ENCODE data around the gene CLCN3. TPM values are rescaled to one million over a fixed set of nuclear protein-coding genes. Genes with fewer than 3 reads are reported as not detected.

CLCN3 gene
- total and polyA plus RNA-seq, 9 of the 15 experiments (the other 6 are each of a cell fraction or from before 2014, with no cell fraction given): 12.7 to 60.6 (median 38.5) TPM

GRCh38 chr4:169583563-169583962 lies 36.8 kb upstream of the CLCN3 start:
- FAIRE-seq (no peak), DNase-seq (ENCODE audit: extremely low read depth in 1 of 4, low spot score in 3 of 4) (no peak), ATAC-seq (no peak)
- ChIA-PET POLR2A (no interaction called here), CTCF (ENCODE audit: low intra/inter-chr PET ratio) (interaction anchor here (0.5 kb wide), 1 partner anchor 26 kb away, joined by 3 read pairs; no protein-coding TSS in a partner anchor)
- no TSS peak for BruUV-seq (replicated peaks)
- no peaks in the 10 kb centered on the region for H3K9me3 ChIP-seq (replicated peaks; ENCODE audit: control insufficient read depth, insufficient read depth, low read depth, low read length)
- intact Hi-C loops (cut with micrococcal nuclease): no loop called here
- H3K9ac ChIP-seq (ENCODE audit: insufficient read depth in 1 of 2, low read depth in 2 of 2, low read length in 2 of 2): no peak overlapping the region
- H3K27me3 ChIP-seq (ENCODE audit: control insufficient read depth in 2 of 2, insufficient read depth in 2 of 2, low read length in 2 of 2): no peaks in the 10 kb centered on the region
- H3K79me2 ChIP-seq (ENCODE audit: control insufficient read depth, insufficient read depth, low read length): no peaks in the 10 kb centered on the region
- no peaks in the 10 kb centered on the region for H4K20me1 ChIP-seq (replicated peaks; ENCODE audit: control insufficient read depth, insufficient read depth, low read length)
- no peaks in the 10 kb centered on the region for H3K9me1 ChIP-seq (ENCODE audit: control insufficient read depth, insufficient read depth, low read length)
- H2AFZ ChIP-seq (ENCODE audit: low read depth, low read length): no peak overlapping the region
- H3K4me2 ChIP-seq (ENCODE audit: insufficient read depth, low read length): no peak overlapping the region
- 50% methylated on average over 2 of the region's 2 CpGs for WGBS (ENCODE audit: insufficient coverage, low coverage, missing lambda C conversion rate)
- H3K4me3 ChIP-seq: no peak overlapping the region
- no peak for TF ChIP-seq KHSRP (IDR thresholded peaks at IDR 0.05)
- no peak for TF ChIP-seq FOXA3 (CRISPR knock-in tag; conservative IDR thresholded peaks at IDR 0.05 in 1 of 2, IDR thresholded peaks at IDR 0.05 in 1 of 2)
- TF ChIP-seq YBX1 (IDR thresholded peaks at IDR 0.05): no peak
- no peak for TF ChIP-seq MECOM (CRISPR knock-in tag; IDR thresholded peaks at IDR 0.05)
- no peak for TF ChIP-seq NCOA2 (IDR thresholded peaks at IDR 0.05; ENCODE audit: partially characterized antibody in 2 of 2)
- H3K36me3 ChIP-seq (ENCODE audit: control insufficient read depth, insufficient read depth, low read length): peaks cover 42% of the 10 kb centered on the region
- H3K27ac ChIP-seq (ENCODE audit: extremely low read depth, low read depth, low read length): no peak overlapping the region
- H3K4me1 ChIP-seq (replicated peaks in 1 of 2; ENCODE audit: control insufficient read depth in 2 of 2, insufficient read depth in 2 of 2, low read length in 2 of 2): no peaks in the 10 kb centered on the region
- in situ Hi-C loops (cut with MboI): no loop called here

- H4K20me1 ChIP-seq (replicated peaks; ENCODE audit: control insufficient read depth, insufficient read depth, low read length): no peaks in the 10 kb centered on the region
- no peak overlapping the region for H3K27ac ChIP-seq (ENCODE audit: extremely low read depth, low read depth, low read length)
- H2AFZ ChIP-seq (ENCODE audit: low read depth, low read length): no peak overlapping the region
- H3K4me1 ChIP-seq (replicated peaks in 1 of 2; ENCODE audit: control insufficient read depth in 2 of 2, insufficient read depth in 2 of 2, low read length in 2 of 2): no peaks in the 10 kb centered on the region
- DNase-seq (ENCODE audit: extremely low read depth in 1 of 4, low spot score in 3 of 4) (no peak), ATAC-seq (no peak), FAIRE-seq (no peak)
- peaks cover 31% of the 10 kb centered on the region; the same call in 2 of the 3 replicates for H3K36me3 ChIP-seq (ENCODE audit: control insufficient read depth, insufficient read depth, low read length)
- no peak overlapping the region for H3K9ac ChIP-seq (ENCODE audit: insufficient read depth in 1 of 2, low read depth in 2 of 2, low read length in 2 of 2)
- intact Hi-C loops (cut with micrococcal nuclease) (no loop called here), in situ Hi-C loops (cut with MboI) (no loop called here)
- H3K4me2 ChIP-seq (ENCODE audit: insufficient read depth, low read length): no peak overlapping the region
- H3K9me3 ChIP-seq (replicated peaks; ENCODE audit: control insufficient read depth, insufficient read depth, low read depth, low read length): no peaks in the 10 kb centered on the region
- TF ChIP-seq POLR2AphosphoS5 (IDR thresholded peaks at IDR 0.05; ENCODE audit: control insufficient read depth, insufficient read depth, low read depth, low read length): no peak
- TF ChIP-seq MBD2 (IDR thresholded peaks at IDR 0.05; ENCODE audit: borderline replicate concordance, low read depth): no peak
- TF ChIP-seq ZNF644 (tag; IDR thresholded peaks at IDR 0.05; ENCODE audit: low read depth): no peak
- TF ChIP-seq ZNF140 (CRISPR knock-in tag; IDR thresholded peaks at IDR 0.05): no peak
- no peak for TF ChIP-seq FOXA1 (IDR thresholded peaks at IDR 0.05; ENCODE audit: borderline replicate concordance)
- no peaks in the 10 kb centered on the region for H3K27me3 ChIP-seq (ENCODE audit: control insufficient read depth in 2 of 2, insufficient read depth in 2 of 2, low read length in 2 of 2)
- no peak overlapping the region for H3K4me3 ChIP-seq
- BruUV-seq (replicated peaks): no TSS peak
- H3K9me1 ChIP-seq (ENCODE audit: control insufficient read depth, insufficient read depth, low read length): no peaks in the 10 kb centered on the region
- POLR2A ChIA-PET: no interaction called here
- WGBS (ENCODE audit: insufficient coverage, low coverage, missing lambda C conversion rate): 92% methylated on average over 1 of the region's 1 CpG
- no peaks in the 10 kb centered on the region for H3K79me2 ChIP-seq (ENCODE audit: control insufficient read depth, insufficient read depth, low read length)
- CTCF ChIA-PET (ENCODE audit: low intra/inter-chr PET ratio): no interaction called here
Measured at GRCh38 chr4:169593050-169593560, 27.3 kb upstream of the CLCN3 start.

Measured in K562 (cell line).